H1 (cell line): ENCODE measurements around the gene DAB2IP. TPM values are rescaled to one million over a fixed set of nuclear protein-coding genes. Genes with fewer than 3 reads are reported as not detected.

Source experiments
- BRCA1 ChIP-seq: IDR thresholded peaks from 2 replicates; pipeline ENCODE4 v1.6.1; 2012; ENCODE audit warnings: low read depth, low read length, improper control_type of control experiment
- CBX8 ChIP-seq: fragments of 300-800, 300-1000 bp; sonication (generic); IDR thresholded peaks from 2 replicates; pipeline ENCODE4 v1.7.1; 2016; ENCODE audit warnings: low read depth, low read length, borderline replicate concordance
- CHD7 ChIP-seq: fragments of 300-600 bp; sonication (generic); IDR thresholded peaks from 2 replicates; pipeline ENCODE4 v1.7.1; 2012; ENCODE audit warnings: low read length, moderate library complexity, mild to moderate bottlenecking, inconsistent platforms; ENCODE audit not compliant: insufficient replicate concordance
- HDAC6 ChIP-seq: IDR thresholded peaks from one replicate; pipeline ENCODE4 v1.7.1; 2012; ENCODE audit warnings: low read depth, mild to moderate bottlenecking, inconsistent platforms, low read length, moderate library complexity
- JUN ChIP-seq: IDR thresholded peaks from 2 replicates; pipeline ENCODE4 v1.6.1; 2011; ENCODE audit warnings: low read depth, mild to moderate bottlenecking, improper control_type of control experiment, low read length
- JUND ChIP-seq: IDR thresholded peaks from 2 replicates; pipeline ENCODE4 v1.6.1; 2011; ENCODE audit warnings: mild to moderate bottlenecking, improper control_type of control experiment, low read length
- POU5F1 ChIP-seq: IDR thresholded peaks from 2 replicates; pipeline ENCODE4 v1.6.1; 2011; ENCODE audit warnings: low read depth, mild to moderate bottlenecking, low read length, moderate library complexity
- RFX5 ChIP-seq: IDR thresholded peaks from 2 replicates; pipeline ENCODE4 v1.6.1; 2011; ENCODE audit warnings: low read depth, low read length, improper control_type of control experiment, borderline replicate concordance
- SIRT6 ChIP-seq: IDR thresholded peaks from one replicate; pipeline ENCODE4 v1.7.1; 2012; ENCODE audit warnings: low read length, inconsistent platforms
- SP2 ChIP-seq: IDR thresholded peaks from 2 replicates; pipeline ENCODE4 v1.6.1; 2012; ENCODE audit warnings: mild to moderate bottlenecking, low read length, inconsistent platforms
- TBP ChIP-seq: IDR thresholded peaks from 2 replicates; pipeline ENCODE4 v1.6.1; 2011; ENCODE audit warnings: low read depth, low read length, improper control_type of control experiment
- USF2 ChIP-seq: IDR thresholded peaks from 2 replicates; pipeline ENCODE4 v1.6.1; 2011; ENCODE audit warnings: low read length, improper control_type of control experiment
- polyA plus RNA-seq, 7 experiments: library from polyadenylated mRNA; depleted of rRNA in 3 of 7; stranded (reverse) in 5 of 7; unstranded in 2 of 7; fragments of >200 nt in 5 of 7; fragments of 200-250 nt in 2 of 7; gene quantifications; 1 replicate in 5 of 7; 2 replicates in 1 of 7; 4 replicates in 1 of 7; pipeline versions ENCODE4 v1.2.1 to v1.2.3, GENCODE V29; 2011 to 2013; ENCODE audit warnings: missing spikeins in 2 of 7, mixed read lengths in 2 of 7
- total RNA-seq: library from RNA; stranded (reverse); fragmentation: NEBNext Ultra II Directional; extraction: Animal tissue kit (Norgen Biotek cat#: 25700); gene quantifications from 2 replicates; pipeline ENCODE4 v1.2.1, GENCODE V29; 2021

The DAB2IP gene
- total and polyA plus RNA-seq, 2 of the 8 experiments (the other 6 are each of a cell fraction or from before 2014, with no cell fraction given), result 19.7 to 39.5 TPM

GRCh38 chr9:121667214-121667613 is 15.8 kb downstream of the DAB2IP start (continued):
- TF ChIP-seq USF2, result no peak
- TF ChIP-seq JUN, result no peak
- no peak for TF ChIP-seq RFX5
- no peak for TF ChIP-seq CHD7
- TF ChIP-seq JUND, result no peak
- TF ChIP-seq HDAC6, result no peak
- TF ChIP-seq TBP, result no peak
- TF ChIP-seq SP2, result no peak
- TF ChIP-seq SIRT6, result no peak
- no peak for TF ChIP-seq CBX8
- no peak for TF ChIP-seq POU5F1
- no peak for TF ChIP-seq BRCA1
